Astrocyte (in vitro differentiated cells and primary cell): Measurements from ENCODE around the gene G6PC3. TPM values are rescaled to one million over a fixed set of nuclear protein-coding genes. Genes with fewer than 3 reads are reported as not detected.

Experiments
- DNase-seq: peaks from one replicate; pipeline ENCODE4 v3.0.0-alpha.2; 2010; ENCODE audit warnings: low read depth
- FAIRE-seq: peaks from 2 replicates; lab custom pipeline; 2011; peaks lifted over from hg19 to GRCh38; lab: Jason Lieb, UNC
- H2AFZ ChIP-seq: 2 replicates; pipeline ENCODE4 v1.6.0; 2012; ENCODE audit warnings: low read depth, low read length, inconsistent platforms
- H3K27ac ChIP-seq: 2 replicates; pipeline ENCODE4 v1.5.1; 2011; ENCODE audit warnings: low read depth, low read length, inconsistent platforms
- H3K27me3 ChIP-seq: 2 replicates; pipeline ENCODE4 v1.6.0; 2011; ENCODE audit warnings: low read length, inconsistent platforms; ENCODE audit not compliant: insufficient read depth
- H3K36me3 ChIP-seq: 2 replicates; pipeline ENCODE4 v1.5.1; 2011; ENCODE audit warnings: low read length, inconsistent platforms; ENCODE audit not compliant: insufficient read depth
- H3K4me1 ChIP-seq: 2 replicates; pipeline ENCODE4 v1.5.1; 2011; ENCODE audit warnings: low read length, inconsistent platforms; ENCODE audit not compliant: insufficient read depth
- H3K4me2 ChIP-seq: 2 replicates; pipeline ENCODE4 v1.6.0; 2012; ENCODE audit warnings: low read length, inconsistent platforms
- H3K4me3 ChIP-seq: 2 replicates; pipeline ENCODE4 v1.5.1; 2011; ENCODE audit warnings: low read depth, mild to moderate bottlenecking, low read length, inconsistent platforms; ENCODE audit not compliant: insufficient read depth
- H3K79me2 ChIP-seq: 2 replicates; pipeline ENCODE4 v1.6.0; 2012; ENCODE audit warnings: mild to moderate bottlenecking, low read length, inconsistent platforms; ENCODE audit not compliant: insufficient read depth
- H3K9ac ChIP-seq: 2 replicates; pipeline ENCODE4 v1.6.0; 2012; ENCODE audit warnings: mild to moderate bottlenecking, low read length, inconsistent platforms
- H3K9me3 ChIP-seq: 2 replicates; pipeline ENCODE4 v1.5.1; 2012; ENCODE audit warnings: low read depth, mild to moderate bottlenecking, low read length, inconsistent platforms; ENCODE audit not compliant: insufficient read depth
- H4K20me1 ChIP-seq: 2 replicates; pipeline ENCODE4 v1.6.0; 2012; ENCODE audit warnings: low read length, inconsistent platforms; ENCODE audit not compliant: insufficient read depth
- H3K27ac Mint-ChIP-seq: one replicate; pipeline ENCODE4 v1.8.0; 2021; ENCODE audit warnings: mild to moderate bottlenecking, mixed read lengths; ENCODE audit not compliant: unreplicated experiment
- H3K27me3 Mint-ChIP-seq: one replicate; pipeline ENCODE4 v1.8.0; 2021; ENCODE audit warnings: low read depth, mixed read lengths; ENCODE audit not compliant: unreplicated experiment
- H3K36me3 Mint-ChIP-seq: one replicate; pipeline ENCODE4 v1.8.0; 2021; ENCODE audit warnings: low read depth, mixed read lengths; ENCODE audit not compliant: unreplicated experiment
- H3K4me1 Mint-ChIP-seq: one replicate; pipeline ENCODE4 v1.8.0; 2021; ENCODE audit warnings: low read depth, mixed read lengths; ENCODE audit not compliant: unreplicated experiment
- H3K4me3 Mint-ChIP-seq: one replicate; pipeline ENCODE4 v1.8.0; 2021; ENCODE audit warnings: mild to moderate bottlenecking, moderate library complexity, mixed read lengths; ENCODE audit not compliant: unreplicated experiment
- H3K9me3 Mint-ChIP-seq: one replicate; pipeline ENCODE4 v1.8.0; 2021; ENCODE audit warnings: mild to moderate bottlenecking, mixed read lengths; ENCODE audit not compliant: unreplicated experiment
- EZH2 ChIP-seq: IDR thresholded peaks from 2 replicates; pipeline ENCODE4 v1.6.1; 2012; ENCODE audit warnings: mild to moderate bottlenecking, low read length, inconsistent platforms; ENCODE audit not compliant: insufficient read depth
- total RNA-seq: library from RNA; stranded (reverse); gene quantifications from 2 replicates; pipeline ENCODE4 v1.2.1, GENCODE V29; 2021
- TF ChIP-seq, protein P1 (sequence below): IDR thresholded peaks from 2 replicates; pipeline ENCODE4 v1.5.1; 2011; ENCODE audit warnings: low read depth, mild to moderate bottlenecking, inconsistent platforms, low read length, moderate library complexity; ENCODE audit not compliant: insufficient read depth

Gene G6PC3
- total RNA-seq, 1 donor from 2014 or later, result 94.5 TPM

GRCh38 chr17:44113868-44114840 is 43.6 kb downstream of the G6PC3 start:
- Histone ChIP-seq H3K27ac (no peak overlapping the region), H3K27me3 (no peaks in the 10 kb centered on the region), H2AFZ (no peak overlapping the region), H3K4me2 (no peak overlapping the region), H4K20me1 (peaks cover 63% of the 10 kb centered on the region), H3K9ac (no peak overlapping the region), H3K79me2 (peaks cover 9% of the 10 kb centered on the region), H3K4me3 (no peak overlapping the region), H3K36me3 (no peaks in the 10 kb centered on the region), H3K4me1 (peaks cover 32% of the 10 kb centered on the region), H3K9me3 (no peaks in the 10 kb centered on the region)
- no peak overlapping the region for H3K4me3 Mint-ChIP-seq
- TF ChIP-seq, protein P1, sequence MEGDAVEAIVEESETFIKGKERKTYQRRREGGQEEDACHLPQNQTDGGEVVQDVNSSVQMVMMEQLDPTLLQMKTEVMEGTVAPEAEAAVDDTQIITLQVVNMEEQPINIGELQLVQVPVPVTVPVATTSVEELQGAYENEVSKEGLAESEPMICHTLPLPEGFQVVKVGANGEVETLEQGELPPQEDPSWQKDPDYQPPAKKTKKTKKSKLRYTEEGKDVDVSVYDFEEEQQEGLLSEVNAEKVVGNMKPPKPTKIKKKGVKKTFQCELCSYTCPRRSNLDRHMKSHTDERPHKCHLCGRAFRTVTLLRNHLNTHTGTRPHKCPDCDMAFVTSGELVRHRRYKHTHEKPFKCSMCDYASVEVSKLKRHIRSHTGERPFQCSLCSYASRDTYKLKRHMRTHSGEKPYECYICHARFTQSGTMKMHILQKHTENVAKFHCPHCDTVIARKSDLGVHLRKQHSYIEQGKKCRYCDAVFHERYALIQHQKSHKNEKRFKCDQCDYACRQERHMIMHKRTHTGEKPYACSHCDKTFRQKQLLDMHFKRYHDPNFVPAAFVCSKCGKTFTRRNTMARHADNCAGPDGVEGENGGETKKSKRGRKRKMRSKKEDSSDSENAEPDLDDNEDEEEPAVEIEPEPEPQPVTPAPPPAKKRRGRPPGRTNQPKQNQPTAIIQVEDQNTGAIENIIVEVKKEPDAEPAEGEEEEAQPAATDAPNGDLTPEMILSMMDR, result no peak
- TF ChIP-seq EZH2, result no peak
- peaks cover 15% of the 10 kb centered on the region for H3K4me1 Mint-ChIP-seq
- H3K27me3 Mint-ChIP-seq, result peaks cover 6% of the 10 kb centered on the region
- H3K27ac Mint-ChIP-seq, result no peak overlapping the region
- H3K36me3 Mint-ChIP-seq, result peaks cover 11% of the 10 kb centered on the region
- no peak for DNase-seq
- no peaks in the 10 kb centered on the region for H3K9me3 Mint-ChIP-seq
- no peak for FAIRE-seq

DNA sequence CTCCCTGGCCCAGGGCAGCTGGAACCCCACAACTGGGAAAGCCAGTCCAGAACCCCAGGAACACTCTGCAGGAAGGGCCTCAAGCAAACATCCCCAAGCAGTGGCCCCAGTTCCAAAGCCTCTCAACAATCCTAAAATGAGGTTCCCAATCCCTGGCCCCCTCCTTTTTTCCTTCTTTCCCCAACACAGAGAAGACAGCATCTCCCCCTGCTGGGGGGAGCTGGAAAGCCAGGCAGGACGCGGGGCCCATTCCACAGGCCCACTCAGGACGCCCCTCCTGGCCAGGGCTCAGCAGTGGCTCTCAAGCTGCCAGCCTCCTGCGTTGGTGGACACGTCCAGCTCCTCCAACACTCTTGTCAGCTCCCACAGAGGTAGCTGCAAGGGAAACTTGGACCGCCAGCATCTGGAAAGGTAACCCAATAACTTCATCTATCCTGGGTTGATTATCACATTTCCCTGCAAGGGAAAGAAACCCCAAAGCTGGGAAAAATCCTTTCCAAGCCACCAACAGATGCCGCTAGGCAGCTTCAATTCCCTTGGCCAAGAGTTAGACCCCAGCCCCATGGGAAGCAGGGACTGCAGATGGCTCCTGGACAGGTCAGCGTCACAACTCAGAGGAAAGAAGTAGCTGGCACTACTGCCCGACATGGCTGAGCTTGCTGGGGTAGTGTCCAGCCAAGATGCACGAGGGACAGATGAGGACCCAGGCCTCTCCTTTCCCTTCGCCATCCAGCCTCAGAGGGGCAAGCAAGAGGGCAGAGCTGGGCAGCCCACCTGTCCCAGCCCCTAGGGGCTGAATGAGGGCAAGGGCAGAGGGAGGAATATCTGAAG is 45.3 kb downstream of the G6PC3 start:
- Mint-ChIP-seq H3K4me1 (peaks cover 16% of the 10 kb centered on the region), H3K9me3 (no peaks in the 10 kb centered on the region), H3K36me3 (peaks cover 16% of the 10 kb centered on the region), H3K27ac (no peak overlapping the region), H3K27me3 (peaks cover 6% of the 10 kb centered on the region), H3K4me3 (no peak overlapping the region)
- Histone ChIP-seq H3K79me2 (peaks cover 18% of the 10 kb centered on the region), H2AFZ (no peak overlapping the region), H3K4me1 (peaks cover 16% of the 10 kb centered on the region), H3K9me3 (no peaks in the 10 kb centered on the region), H3K4me3 (no peak overlapping the region), H4K20me1 (peaks cover 74% of the 10 kb centered on the region), H3K9ac (no peak overlapping the region), H3K27me3 (no peaks in the 10 kb centered on the region), H3K27ac (no peak overlapping the region), H3K4me2 (no peak overlapping the region), H3K36me3 (no peaks in the 10 kb centered on the region)
- no peak for TF ChIP-seq EZH2
- TF ChIP-seq, protein P1, result peak; percentile 73
- DNase-seq (no peak), FAIRE-seq (no peak)
